Aorta (tissue), 5 donors: ENCODE measurements around the gene PRAC2. TPM values are rescaled to one million over a fixed set of nuclear protein-coding genes. Genes with fewer than 3 reads are reported as not detected.

Source experiments
- ATAC-seq: fragments of 200-7000 bp; cut with Tn5 transposase; one replicate; pipeline ENCODE4 v1.9.1; 2022; ENCODE audit warnings: moderate library complexity; ENCODE audit not compliant: low FRiP score
- DNase-seq, 2 donors: peaks; one replicate each; pipeline ENCODE4 v3.0.0-alpha.2; 2020
- H3K27ac ChIP-seq, 2 donors: one replicate each; pipeline ENCODE4 v1.5.1; 2013; ENCODE audit warnings: low read length in 2 of 2, mild to moderate bottlenecking in 2 of 2, moderate library complexity in 2 of 2, control low read depth in 1 of 2, inconsistent platforms in 1 of 2, low read depth in 1 of 2
- H3K27me3 ChIP-seq, 2 donors: one replicate each; pipeline ENCODE4 v1.6.1; 2013; ENCODE audit warnings: control low read depth in 1 of 2, low read length in 1 of 2, mild to moderate bottlenecking in 1 of 2, moderate library complexity in 1 of 2; ENCODE audit not compliant: insufficient read depth in 2 of 2, control insufficient read depth in 1 of 2
- H3K36me3 ChIP-seq, 2 donors: one replicate each; pipeline ENCODE4 v1.6.1; 2013; ENCODE audit warnings: control low read depth in 1 of 2, low read length in 1 of 2, mild to moderate bottlenecking in 1 of 2; ENCODE audit not compliant: insufficient read depth in 2 of 2, control insufficient read depth in 1 of 2
- H3K4me1 ChIP-seq, 2 donors: one replicate each; pipeline ENCODE4 v1.6.1; 2013; ENCODE audit warnings: low read length in 2 of 2, control low read depth in 1 of 2, mild to moderate bottlenecking in 1 of 2, moderate library complexity in 1 of 2; ENCODE audit not compliant: insufficient read depth in 2 of 2, control insufficient read depth in 1 of 2
- H3K4me3 ChIP-seq, 2 donors: one replicate each; pipeline ENCODE4 v1.5.1; 2013; ENCODE audit warnings: low read length in 2 of 2, control low read depth in 1 of 2, mild to moderate bottlenecking in 1 of 2
- H3K9me3 ChIP-seq: one replicate; pipeline ENCODE4 v1.6.1; 2013; ENCODE audit warnings: mild to moderate bottlenecking, low read length; ENCODE audit not compliant: control insufficient read depth
- WGBS, 2 donors: extraction: QIAGEN DNeasy Blood & Tissue Kit; methylation state at CpG; one replicate each; pipeline ENCODE4 v1.1.7; 2013; 5-methylcytosine and 5-hydroxymethylcytosine counted together
- intact Hi-C, 2 donors: fragments of 100-400 bp; cut with DNase I; formaldehyde crosslinking; loops; one replicate each; pipeline versions ENCODE4 v1.14.2 to v1.15.0; 2022
- polyA plus RNA-seq, 2 donors: library from polyadenylated mRNA; stranded (reverse); fragments of 200-250 nt; gene quantifications; one replicate each; pipeline ENCODE4 v1.2.3, GENCODE V29; 2013
- total RNA-seq, 2 donors: library from RNA; stranded (reverse); fragmentation: NEBNext Ultra II Directional; extraction: Animal tissue kit (Norgen Biotek cat#: 25700); gene quantifications; one replicate each; pipeline ENCODE4 v1.2.1, GENCODE V29; 2021
- donor health status: healthy with polysubstance abuse.
- donor health status: Bipolar disorder and iron deficiency.
- donor health status: DM: no; HTN: no; CAD: no.
- donor health status: DM: no; HTN: no; CAD: no.
- donor health status: DM: yes; HTN: yes; CAD: no.

The PRAC2 gene
- total and polyA plus RNA-seq, 4 donors = not detected

DNA sequence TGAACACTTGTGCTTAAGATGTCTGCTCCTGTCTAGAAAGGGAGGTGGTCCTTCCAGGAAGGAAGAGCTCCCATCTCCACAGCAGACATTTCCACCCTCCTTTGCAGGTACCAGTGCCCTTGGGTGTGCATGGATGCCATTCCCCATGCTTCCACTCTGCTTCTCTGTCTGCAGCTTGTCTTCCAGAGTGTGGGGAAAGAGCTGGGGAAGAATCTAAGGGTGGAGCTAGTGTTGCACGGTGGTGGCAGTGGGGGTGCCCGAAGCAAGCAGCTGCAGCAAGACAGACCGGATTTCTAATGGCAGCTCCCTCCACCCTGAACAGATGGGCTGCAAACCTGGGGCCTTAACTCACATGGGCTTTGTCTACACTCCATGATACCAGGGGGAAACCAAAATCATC lies 28.2 kb downstream of the PRAC2 start:
- 3 to 6% methylated on average over 3 of the region's 3 CpGs for WGBS, 2 donors
- no peaks in the 10 kb centered on the region for H3K9me3 ChIP-seq
- H3K36me3 ChIP-seq = no peaks in the 10 kb centered on the region
- intact Hi-C loops = no loop called here
- no peak for ATAC-seq
- DNase-seq = no peak
- H3K4me1 ChIP-seq = no peaks in the 10 kb centered on the region
- no peak overlapping the region for H3K4me3 ChIP-seq
- H3K27ac ChIP-seq = no peak overlapping the region
- peaks cover 0 to 2% of the 10 kb centered on the region in 2 donors for H3K27me3 ChIP-seq

DNA sequence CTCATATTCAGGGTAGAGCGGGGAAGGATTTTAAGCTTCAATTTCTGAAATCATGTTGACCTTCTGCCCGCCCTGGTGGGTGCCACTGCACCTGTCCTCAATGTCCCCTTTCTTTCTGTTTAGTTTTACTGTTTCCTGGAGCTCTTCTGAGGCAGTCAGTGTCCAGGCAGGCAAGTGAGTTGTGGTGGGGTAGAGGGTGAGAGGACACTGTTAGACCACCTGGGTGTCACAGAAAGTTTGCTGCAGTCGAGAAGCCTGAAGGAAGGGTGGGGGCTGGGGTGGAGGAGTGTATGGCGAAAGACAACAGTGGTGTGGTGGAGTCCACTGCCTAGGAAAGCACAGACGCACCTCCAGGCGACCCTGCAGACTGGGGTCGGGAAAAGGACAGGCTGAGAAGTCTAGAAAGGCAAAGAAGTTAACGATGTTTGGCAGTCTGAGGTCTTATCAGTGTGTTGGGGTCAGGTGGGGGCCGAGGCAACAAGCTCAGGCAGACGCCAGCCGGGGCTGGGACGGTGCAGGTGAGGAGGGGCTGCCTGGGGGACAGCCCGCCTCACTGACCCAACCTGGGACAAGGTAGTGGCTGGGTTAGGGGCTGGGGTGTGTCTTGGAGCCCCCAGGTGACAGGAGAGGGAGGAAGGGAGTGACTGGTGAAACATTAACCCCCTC lies 28.9 kb downstream of the PRAC2 start:
- no peaks in the 10 kb centered on the region for H3K36me3 ChIP-seq
- H3K4me1 ChIP-seq = no peaks in the 10 kb centered on the region
- H3K27me3 ChIP-seq = peaks cover 0 to 2% of the 10 kb centered on the region in 2 donors
- intact Hi-C loops = no loop called here
- no peak for DNase-seq
- no peak overlapping the region for H3K4me3 ChIP-seq
- no peak overlapping the region for H3K27ac ChIP-seq
- ATAC-seq = no peak
- 7 to 8% methylated on average over 13 of the region's 13 CpGs for WGBS, 2 donors
- no peaks in the 10 kb centered on the region for H3K9me3 ChIP-seq

DNA sequence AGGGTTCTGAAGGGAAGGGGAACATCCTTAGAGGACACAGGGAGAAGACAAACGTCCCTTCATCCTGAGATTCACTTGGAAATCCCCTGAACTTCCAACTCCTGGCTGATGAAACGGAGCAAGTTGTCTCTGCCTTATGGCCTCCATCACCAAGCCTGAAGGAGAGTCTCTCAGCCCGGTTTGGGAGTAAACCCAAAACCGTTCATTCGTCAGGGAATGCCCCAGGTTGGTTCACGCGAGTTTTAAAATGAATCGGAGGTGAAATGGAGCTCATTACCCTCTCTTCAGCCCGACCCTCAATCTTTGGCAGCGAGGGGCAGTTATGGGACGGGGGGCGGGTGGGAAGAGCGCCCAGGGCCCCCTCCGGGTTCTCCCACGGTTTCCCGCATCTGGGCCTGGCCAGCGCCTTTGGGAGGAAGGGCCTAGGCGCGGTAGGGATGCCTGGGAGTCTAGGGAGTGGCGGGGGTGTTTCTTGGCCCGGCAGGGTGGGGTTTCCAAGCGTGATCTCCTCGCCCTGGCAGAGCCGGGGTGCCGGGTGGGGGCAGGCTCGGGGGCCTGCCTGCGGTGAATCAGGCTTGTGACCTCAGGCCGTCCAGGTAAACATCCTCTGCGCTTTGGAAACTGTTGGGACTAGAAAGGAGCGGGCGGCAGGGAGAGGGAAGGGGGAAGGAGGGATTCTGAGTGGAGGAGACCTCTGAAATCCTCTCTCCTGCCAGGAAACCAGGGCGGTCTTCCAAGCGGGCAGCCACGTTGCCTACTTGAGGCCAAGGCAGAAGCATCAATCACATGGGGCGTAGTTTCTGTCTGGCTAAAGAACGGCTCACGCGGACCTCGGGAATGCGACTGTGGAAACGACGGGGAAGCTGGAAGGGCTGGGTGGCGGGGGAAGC lies 29.7 kb downstream of the PRAC2 start:
- no peak for ATAC-seq
- Histone ChIP-seq H3K27ac (no peak overlapping the region), H3K27me3 (peaks cover 0 to 2% of the 10 kb centered on the region in 2 donors), H3K36me3 (no peaks in the 10 kb centered on the region), H3K4me1 (no peaks in the 10 kb centered on the region), H3K9me3 (no peaks in the 10 kb centered on the region), H3K4me3 (no peak overlapping the region)
- DNase-seq = no peak
- intact Hi-C loops = no loop called here
- 4 to 5% methylated on average over 43 of the region's 43 CpGs for WGBS, 2 donors

DNA sequence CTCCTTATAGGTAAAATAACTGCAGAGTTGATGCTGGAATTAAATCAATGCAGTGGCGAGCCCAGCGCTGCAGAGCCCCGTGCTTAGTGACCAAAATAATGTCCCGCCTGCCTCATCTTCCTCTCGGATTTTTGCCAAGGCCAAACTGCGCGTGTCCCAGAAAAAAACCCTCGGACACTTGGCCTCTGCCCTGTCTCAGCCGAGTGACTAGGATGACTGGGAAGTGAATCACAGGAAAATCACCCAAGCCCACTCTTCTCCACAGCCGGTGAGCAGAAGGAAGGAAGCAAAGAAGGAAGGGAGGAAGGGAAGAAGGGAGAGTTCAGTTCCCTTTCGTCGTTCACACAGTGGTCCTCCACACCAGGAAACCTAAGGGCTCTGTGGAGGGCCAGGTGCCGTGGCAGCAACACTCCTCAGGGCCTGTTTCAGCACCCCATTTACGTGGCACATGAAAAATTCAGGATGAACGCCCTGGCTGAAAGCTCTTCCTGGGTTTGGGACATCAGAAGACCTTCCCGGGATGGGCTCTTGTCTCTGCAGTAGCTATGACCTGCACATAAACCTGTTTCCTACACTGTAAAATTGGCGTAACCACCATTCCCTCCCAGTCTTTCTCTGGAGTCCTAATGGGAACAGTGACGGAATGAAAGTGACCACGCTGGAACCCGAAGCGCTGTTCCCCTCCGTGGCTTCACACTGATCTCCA lies 31.0 kb downstream of the PRAC2 start:
- H3K27ac ChIP-seq = no peak overlapping the region
- H3K4me1 ChIP-seq = no peaks in the 10 kb centered on the region
- ATAC-seq = no peak
- peaks cover 0 to 2% of the 10 kb centered on the region in 2 donors for H3K27me3 ChIP-seq
- H3K4me3 ChIP-seq = no peak overlapping the region
- H3K36me3 ChIP-seq = no peaks in the 10 kb centered on the region
- no peaks in the 10 kb centered on the region for H3K9me3 ChIP-seq
- DNase-seq = no peak
- intact Hi-C loops = no loop called here
- 13% methylated on average over 22 of the region's 22 CpGs for WGBS, 2 donors

DNA sequence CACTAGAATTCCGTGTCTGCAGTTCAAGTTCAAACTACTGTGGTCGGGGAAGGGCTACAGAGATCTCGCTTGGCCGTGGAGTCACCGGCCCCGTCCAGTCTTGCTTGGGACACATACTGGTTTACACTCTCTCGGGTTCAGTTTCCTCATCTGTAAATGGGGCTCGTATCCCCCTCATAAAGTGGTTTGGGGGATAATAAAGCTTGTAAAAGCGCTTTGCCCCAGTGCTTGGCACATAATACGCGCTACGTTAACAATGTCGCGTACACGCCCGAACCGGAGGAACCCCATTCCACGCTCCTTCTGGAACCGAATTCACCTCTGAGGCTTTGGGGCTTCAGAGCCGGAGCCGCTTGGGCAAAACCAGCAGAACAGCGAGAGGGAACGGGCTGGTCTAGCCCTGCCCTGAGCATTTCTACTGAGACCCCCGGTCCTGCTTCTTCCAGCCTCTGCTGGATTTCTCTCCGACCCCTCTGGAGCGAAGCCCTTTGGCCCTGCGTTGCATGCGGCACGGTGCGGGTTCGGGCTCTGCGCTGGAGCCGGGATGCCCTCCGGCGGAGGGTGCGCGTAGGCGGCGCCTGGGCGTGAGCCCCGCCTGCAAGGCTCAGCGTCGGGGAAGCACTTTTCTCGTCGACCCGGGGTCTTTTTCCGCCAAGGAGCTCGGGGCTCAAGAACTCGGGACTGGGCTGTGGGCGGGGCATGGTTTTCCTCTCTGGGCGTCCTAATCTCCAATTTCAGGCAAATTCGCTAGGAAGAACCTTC lies 31.7 kb downstream of the PRAC2 start:
- no peaks in the 10 kb centered on the region for H3K4me1 ChIP-seq
- no peak overlapping the region for H3K4me3 ChIP-seq
- DNase-seq (no peak), ATAC-seq (no peak)
- no peaks in the 10 kb centered on the region for H3K9me3 ChIP-seq
- WGBS, 2 donors = 6 to 7% methylated on average over 52 of the region's 52 CpGs
- intact Hi-C loops = no loop called here
- H3K36me3 ChIP-seq = no peaks in the 10 kb centered on the region
- H3K27me3 ChIP-seq = no peaks in the 10 kb centered on the region
- H3K27ac ChIP-seq = no peak overlapping the region

DNA sequence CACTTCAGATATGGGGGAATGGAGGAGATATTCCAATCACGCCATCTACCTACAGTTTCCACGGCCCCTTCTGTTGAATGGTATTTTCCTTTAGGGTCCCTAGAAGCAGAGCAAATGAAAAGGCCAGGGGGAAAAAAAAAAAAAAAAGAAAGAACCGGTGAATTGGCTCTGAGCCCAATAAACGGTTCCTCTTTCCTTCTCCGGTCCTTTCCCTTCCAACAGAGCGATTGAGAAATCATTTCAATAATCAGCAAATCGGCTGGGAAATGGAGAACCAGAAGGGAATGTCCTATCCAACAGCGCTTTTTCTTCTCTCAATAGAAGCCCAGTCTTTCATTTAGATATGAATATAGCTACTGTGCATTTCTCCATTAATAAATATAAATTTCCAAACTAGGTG lies 32.4 kb downstream of the PRAC2 start:
- WGBS, 2 donors = 23 to 29% methylated on average over 8 of the region's 8 CpGs
- intact Hi-C loops = no loop called here
- H3K4me1 ChIP-seq = no peaks in the 10 kb centered on the region
- H3K27me3 ChIP-seq = no peaks in the 10 kb centered on the region
- no peak overlapping the region for H3K4me3 ChIP-seq
- no peaks in the 10 kb centered on the region for H3K36me3 ChIP-seq
- H3K27ac ChIP-seq = no peak overlapping the region
- no peak for DNase-seq
- no peak for ATAC-seq
- H3K9me3 ChIP-seq = no peaks in the 10 kb centered on the region

DNA sequence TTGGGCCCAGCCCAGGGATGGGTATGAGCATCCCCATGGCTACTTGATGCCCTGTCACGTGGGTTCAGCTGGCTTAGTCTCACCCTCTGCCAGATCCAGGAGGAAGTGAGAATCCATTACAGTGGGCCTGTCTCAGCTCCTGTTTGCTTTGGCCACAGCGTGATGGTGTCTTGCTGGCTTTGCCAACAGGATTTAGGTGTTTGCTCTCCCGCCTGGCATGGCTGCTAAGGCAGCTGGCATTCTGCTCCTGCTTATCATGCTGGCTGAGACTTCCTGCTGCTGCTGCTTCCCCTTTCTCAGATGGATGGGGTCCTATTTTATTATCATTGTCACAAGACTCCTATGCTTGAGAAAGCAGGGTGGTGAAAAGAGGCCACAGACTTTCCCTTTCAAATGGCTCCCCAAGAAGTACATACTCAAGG lies 33.9 kb downstream of the PRAC2 start:
- WGBS, 2 donors = 23 to 30% methylated on average over 3 of the region's 3 CpGs

DNA sequence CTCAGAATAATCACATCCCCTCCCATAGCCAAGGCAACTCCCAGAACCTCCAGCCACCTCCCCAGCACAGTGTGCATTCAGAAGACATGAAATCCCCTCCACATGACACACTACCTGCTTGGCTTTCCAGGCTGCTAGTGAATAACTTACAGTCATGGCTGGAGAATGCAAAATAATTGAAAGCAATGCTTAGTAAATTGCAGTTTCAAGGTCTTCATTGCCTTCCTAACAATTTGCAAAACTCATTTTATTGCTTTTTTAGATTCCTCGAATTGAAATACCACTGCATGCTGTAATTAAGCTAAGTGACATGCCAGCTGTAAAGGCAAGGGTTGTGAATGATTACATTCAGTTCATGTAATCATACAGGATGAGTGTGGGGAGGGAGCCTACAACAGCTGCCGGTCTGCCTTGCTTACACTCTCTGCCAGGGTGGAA lies 34.6 kb downstream of the PRAC2 start:
- 42 to 44% methylated on average over 2 of the region's 2 CpGs for WGBS, 2 donors
- intact Hi-C loops = no loop called here
- H3K36me3 ChIP-seq = no peaks in the 10 kb centered on the region
- no peak overlapping the region for H3K27ac ChIP-seq
- no peaks in the 10 kb centered on the region for H3K4me1 ChIP-seq
- DNase-seq (no peak), ATAC-seq (no peak)
- no peaks in the 10 kb centered on the region for H3K9me3 ChIP-seq
- H3K27me3 ChIP-seq = no peaks in the 10 kb centered on the region
- H3K4me3 ChIP-seq = no peak overlapping the region

More for the DNA sequence above, 33.9 kb downstream of the PRAC2 start:
- H3K27me3 ChIP-seq = no peaks in the 10 kb centered on the region
- ATAC-seq (no peak), DNase-seq (no peak)
- intact Hi-C loops = no loop called here
- no peaks in the 10 kb centered on the region for H3K36me3 ChIP-seq
- no peak overlapping the region for H3K4me3 ChIP-seq
- H3K27ac ChIP-seq = no peak overlapping the region
- H3K9me3 ChIP-seq = no peaks in the 10 kb centered on the region
- H3K4me1 ChIP-seq = no peaks in the 10 kb centered on the region
